NCI-H1092 treated with DMSO at 0.1 percent for 48 hours (cell line): Measurements from ENCODE around the gene SLC17A6.
A peak's percentile ranks its signal among the peaks of the same experiment; 100 is the strongest.

Experiments
- DNase-seq: peaks from one replicate; lab custom pipeline; 2025; lab: John Stamatoyannopoulos, UW

The SLC17A6 gene

DNA sequence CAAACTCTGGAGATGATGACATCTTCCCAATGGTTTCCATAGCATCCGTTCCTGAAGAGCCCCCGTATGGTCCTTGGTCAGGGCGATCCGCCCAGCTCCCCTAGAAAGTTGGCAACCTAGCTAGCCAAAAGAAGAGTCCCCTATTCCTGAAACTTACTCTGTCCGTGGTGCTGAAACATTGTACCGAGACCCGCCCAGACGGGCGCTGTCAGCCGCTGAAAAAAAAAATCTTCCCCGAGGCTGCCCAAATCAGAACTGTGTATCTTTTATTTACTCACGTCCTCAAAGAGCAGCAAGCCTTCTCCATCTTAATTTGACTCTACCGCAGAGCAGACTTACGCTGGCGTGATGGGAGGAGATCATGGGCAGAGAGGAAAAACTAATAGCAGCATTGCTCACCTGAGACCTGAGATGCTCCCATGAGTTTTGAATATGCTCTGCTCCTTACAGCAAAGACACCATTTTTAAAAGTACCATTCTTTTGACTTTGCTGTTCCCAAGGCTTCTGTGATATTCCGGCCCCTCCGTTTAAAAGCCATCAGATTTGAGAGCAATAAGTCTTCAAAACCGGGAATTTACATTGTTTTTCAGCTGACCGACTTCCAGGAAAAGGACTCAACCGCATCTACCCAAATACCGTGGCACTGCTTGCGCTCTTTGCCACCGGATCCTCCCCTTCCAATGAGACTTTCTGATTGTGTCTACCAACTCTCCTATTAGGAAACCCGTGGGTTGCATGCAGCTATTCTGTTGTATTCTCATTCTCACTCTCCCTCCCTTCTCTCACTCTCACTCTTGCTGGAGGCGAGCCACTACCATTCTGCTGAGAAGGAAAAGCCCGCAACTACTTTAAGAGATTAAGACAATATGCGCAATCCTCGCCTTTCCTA lies at the start of gene SLC17A6:
Gene SLC17A6 (plus strand): TSS at position 786 of the 890 bp plus-strand sequence. CDS start 153 bp downstream, outside the sequence.
- DNase-seq, result peak; percentile 42

DNA sequence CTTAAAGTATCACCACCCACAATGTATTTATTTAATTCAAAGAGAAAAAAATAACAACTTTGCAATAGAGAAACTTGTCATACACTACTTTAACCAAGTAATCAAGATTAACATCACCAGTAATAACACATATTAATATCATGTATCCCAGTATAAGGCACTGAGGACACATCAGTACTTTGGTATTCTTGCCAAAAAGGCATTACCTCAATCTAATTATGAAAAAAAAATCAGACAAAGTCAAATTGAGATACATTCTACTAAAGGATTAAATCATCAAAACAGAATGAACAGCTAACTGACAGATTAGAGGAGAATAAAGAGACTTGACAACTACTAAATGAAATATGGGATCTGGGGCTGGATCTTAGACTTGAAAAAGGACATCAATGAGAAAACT lies 35.8 kb upstream of the SLC17A6 start:
- no peak for DNase-seq

DNA sequence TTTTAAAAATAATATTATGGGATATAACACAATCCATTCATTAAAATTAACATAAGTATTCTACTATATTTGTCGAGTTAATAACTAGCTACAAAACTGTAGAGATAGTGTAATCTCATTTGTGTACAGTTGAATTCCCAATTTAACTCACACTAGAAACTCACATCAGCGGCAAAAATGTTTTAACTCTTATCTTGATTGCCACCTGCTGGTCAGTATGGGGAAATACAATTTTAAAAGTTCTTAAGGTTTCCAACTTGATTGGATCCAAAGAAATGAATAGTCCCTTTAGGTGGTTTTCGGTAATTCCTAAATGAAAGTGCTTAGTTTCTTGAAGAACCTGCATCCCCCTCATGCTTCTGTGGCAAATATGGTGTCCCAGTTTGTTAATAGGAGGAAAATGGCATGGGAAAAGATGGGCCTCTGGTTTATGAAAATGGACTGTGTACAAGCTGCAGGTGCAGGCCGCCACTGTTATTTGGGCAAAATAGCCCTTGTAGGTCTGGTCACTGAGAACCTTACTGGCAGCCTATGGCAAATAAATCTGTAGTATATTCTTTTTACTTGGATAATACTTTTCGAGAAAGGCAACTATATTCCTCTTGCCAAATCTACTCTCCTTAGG lies 33.7 kb upstream of the SLC17A6 start:
- DNase-seq, result peak; percentile 56

DNA sequence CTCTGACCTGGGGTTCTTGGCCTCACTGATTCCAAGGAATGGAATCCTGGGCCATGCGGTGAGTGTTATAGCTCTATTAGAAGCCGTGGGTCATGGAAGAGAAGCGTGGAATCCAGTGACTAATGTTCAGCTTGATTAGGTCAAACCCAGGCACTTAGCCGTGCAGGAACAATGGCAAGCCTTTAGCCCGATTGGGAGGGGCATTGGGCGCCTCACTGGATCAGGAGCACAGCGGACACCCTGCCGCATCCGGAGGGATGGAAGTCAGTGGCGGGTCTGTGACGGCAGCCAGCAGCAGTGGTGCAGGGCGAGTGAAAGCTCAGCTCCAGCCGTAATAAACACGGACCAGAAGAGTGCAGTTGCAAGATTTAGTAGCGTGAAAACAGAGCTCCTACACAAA lies 20.5 kb upstream of the SLC17A6 start:
- no peak for DNase-seq

DNA sequence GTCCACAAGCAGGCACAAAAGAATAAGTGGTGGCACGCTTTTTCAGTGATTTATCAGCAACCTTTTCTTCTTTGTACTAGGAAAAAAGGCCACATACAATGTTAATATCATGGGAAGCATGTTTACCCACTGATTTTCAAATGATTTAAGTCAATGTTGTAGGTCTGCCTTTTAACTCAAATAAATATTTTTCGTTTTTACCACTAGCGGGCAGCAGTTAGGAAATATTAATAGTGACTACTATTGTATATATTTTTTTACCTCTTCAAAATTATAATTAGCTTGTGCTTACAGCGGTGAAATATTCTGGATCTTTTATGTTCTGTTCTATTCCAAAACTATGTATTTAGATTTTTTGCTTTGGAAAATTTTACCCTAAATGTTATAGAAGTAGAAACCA lies 6.4 kb upstream of the SLC17A6 start:
- no peak for DNase-seq

DNA sequence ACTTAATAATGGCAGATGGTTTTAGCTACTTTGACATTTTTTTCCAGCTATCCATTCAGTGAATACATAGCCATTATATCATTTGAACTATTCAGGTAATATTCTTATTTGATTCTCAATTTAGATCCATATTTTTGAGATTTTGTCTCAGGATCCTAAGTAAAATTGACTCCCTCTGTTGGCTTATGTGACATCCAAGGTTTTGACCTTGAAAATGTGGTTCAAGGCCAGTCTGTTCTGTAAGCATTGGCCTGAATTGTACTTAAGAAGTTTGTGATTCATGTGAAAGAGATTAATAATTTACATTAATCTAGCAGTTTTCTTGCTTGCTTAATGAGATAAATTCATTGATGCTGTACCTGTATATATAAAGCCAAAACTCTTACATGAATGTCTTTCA lies 1.6 kb upstream of the SLC17A6 start:
- no peak for DNase-seq

DNA sequence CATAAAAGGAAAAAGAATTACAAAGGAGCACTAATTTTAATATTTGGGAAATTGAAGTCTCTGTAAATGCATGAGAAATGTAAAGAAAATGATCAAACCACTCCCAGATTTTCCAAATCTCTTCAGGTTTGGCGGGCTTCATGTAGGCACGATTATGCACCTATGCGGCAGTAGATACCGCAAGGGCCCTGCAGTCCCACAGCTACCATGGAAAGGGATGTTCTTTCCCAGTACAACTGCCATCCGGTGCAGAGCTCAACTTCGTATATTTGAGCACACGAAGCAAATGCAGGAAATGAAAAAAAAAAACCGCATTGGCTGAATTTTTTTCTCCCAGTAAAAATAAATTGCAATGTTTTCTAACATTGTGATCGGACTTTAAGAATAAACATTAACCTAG lies 1.4 kb downstream of the SLC17A6 start:
- no peak for DNase-seq

DNA sequence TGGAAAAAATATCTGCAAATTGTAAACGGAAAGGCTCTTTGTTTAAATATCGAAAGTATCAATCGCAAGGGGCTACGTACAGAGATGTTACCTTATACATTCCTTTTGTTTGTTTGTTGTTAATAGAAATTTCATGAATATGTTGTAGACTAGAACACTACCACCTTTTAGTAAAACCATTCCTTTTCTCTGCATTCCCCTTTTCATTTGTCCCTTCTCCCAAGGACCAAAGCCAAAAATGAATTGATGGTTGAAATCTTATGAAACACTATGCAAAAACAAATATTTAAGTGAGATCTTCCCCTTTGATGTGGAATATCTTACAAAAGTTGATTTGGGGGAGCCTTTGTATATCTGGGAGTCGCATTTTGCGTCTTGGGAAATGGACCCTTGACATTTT lies 2.1 kb downstream of the SLC17A6 start:
- no peak for DNase-seq

DNA sequence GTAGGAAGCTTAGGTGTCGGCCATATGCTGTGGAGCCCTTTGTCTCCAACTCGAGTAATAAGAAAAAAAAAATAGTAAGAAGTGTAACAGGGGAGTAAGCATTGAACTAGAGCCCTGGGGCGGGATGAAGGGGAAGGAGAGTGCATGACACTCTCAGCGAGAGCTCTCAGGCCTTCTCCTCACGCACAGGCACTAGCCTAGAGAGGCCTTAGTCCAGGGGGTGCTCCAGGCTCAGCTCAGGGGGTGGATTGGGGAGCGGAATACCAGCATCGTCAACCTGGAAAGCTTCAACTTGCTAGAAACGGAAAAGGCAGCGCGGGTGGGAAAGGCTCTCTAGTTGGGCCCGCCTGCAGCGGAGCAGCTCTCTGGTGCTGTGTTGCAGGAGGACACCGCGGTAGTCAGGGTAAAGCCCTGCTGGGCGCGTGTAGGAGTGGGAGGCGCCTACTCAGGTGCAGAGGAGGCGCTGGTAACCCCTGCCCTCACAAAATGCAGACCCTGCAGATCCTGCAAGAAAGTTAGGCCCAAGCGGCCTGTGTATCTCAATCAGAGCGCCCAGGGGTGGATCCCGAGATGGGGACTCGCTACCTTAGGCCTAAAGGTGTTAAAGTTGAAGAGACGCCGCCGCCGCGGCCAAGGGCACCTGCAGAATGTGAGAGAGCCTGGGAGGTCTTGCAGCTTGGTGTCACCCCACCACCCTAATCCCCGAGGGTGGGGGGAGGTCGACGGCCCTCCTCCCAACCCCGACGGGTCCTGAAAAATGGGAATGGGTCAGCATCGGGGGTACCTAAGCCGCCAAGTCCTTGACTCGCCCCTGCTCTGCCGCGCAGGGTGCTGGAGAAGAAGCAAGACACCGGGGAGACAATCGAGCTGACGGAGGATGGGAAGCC lies 2.8 kb downstream of the SLC17A6 start:
- no peak for DNase-seq

DNA sequence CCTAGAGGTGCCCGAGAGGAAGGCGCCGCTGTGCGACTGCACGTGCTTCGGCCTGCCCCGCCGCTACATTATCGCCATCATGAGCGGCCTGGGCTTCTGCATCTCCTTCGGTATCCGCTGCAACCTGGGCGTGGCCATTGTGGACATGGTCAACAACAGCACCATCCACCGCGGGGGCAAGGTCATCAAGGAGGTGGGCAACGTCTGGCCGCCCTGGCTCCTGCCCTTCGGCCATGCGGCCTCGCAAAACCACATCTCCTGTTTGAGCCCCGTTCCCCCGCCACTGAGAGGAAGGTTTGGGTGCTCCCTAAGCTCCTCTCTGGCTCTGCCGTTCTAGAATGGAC lies 3.4 kb downstream of the SLC17A6 start:
- DNase-seq, result no peak

DNA sequence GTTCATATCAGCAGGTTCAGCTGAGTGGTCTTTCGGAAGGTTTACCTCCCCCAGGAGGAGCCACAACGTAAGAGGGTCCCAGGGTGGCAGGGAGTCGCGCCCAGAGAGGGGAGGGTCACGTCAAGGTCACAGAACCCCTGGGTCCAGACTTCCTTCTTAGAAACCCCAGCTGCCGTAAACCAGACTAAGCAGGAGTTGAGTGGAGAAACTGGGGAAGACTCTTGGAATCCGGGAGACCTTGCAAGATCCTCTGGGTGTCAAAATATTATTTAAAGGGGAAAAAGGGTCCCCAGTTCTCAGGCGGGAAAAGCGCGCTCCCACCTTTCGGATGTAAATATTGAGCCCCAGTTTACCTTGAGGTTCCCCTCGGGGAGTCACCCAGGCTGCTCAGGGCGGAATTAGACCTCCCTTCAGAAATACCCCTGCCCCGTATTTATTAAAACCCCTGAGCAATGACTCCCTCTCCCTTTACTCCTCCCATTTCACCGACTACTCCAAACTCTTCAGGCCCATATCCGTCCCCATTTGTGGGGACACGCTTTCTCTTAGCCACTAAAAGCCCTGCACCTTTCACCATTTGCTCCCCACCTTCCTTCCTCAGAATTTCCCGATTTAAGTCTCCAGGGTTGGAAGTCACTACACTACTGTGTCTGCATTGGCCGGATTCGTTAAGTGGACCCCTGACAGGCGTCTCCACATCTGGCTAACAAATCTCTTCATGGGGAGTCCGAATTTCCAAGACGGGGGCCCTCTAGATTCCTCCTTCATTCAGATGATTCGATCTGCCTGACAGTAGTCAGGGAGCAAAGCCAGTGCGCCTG lies 4.2 kb downstream of the SLC17A6 start:
- DNase-seq, result no peak

DNA sequence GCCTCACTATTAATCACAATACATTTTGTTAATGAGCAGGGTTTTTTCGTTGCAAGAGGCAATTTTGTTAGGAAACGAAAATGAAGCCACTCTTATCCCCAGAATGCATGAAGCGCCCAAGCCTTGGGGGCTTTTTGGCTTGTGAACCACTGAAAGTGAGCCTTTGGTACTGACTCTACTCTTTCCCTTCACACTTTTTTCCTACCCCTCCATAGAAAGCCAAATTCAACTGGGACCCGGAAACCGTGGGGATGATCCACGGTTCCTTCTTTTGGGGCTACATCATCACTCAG lies 4.8 kb downstream of the SLC17A6 start:
- DNase-seq, result no peak

DNA sequence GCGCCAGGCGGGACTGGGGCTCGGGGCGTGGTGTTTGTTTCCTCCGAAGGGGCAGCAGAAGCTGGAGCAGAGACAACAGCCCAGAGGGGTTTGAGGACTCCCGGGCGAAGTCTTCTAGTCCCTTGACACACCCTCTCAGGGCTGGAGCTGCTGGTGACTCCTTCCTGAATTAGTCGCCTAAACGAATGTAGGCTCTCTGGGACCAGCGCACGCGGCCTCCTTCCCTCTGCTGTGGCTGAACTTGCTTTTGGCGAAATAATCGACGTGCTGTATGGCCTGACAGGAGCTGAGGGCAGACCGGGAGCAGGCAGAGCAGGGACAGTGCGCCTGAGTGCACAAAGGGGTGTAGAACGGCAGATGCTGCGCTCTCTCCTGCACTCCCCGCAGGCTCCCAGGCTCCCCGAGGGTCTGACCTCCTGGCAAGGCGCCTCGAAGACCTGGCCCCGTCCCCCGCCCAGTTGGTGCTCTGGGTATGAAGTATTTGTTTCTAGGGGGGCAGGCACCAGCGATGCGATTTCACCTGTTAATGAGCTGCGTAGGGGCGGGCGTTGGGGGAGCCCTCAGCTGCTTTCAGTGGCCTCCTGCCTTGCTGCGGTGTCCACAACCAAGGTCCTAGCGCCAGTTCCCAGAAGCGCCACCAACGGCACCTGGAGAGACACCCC lies 5.3 kb downstream of the SLC17A6 start:
- peak; percentile 6 for DNase-seq

DNA sequence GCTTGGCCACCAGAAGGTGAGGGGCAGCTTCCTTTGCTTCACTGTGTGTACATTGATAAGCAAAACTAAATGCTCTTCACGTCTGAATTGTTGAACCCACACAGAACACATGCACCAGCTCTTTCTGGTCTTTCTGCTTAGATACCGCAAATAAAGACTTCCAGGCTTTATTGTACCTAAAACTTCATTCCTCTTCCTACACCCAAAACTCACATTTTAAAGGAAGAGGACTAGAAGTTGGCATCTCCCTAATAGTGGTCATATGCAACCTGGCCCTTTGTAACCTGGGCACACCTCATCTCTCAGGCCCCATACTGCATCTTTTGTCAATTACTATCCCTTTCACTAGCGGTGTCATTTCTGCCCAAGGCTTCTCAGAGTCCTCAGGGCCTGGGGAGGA lies 5.9 kb downstream of the SLC17A6 start:
- no peak for DNase-seq

DNA sequence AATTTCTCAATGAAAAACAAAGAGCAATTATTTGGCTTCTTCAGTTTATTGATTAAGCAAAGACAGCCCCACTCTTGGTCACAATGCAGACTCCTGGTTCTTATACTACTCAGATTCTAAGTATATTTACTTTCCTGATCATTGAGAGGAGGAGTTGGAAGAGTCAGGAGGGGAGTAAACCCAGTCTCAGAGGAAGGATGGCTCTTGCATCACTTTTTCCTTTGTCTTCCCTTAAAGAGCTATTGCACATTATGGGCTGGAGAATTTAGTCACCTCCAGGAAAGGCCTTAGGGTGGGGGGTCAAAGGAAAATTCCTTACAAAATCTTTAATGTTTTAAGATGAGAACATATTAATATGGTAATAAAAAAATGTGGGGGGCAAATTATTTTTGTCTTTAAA lies 8.1 kb downstream of the SLC17A6 start:
- DNase-seq, result no peak

DNA sequence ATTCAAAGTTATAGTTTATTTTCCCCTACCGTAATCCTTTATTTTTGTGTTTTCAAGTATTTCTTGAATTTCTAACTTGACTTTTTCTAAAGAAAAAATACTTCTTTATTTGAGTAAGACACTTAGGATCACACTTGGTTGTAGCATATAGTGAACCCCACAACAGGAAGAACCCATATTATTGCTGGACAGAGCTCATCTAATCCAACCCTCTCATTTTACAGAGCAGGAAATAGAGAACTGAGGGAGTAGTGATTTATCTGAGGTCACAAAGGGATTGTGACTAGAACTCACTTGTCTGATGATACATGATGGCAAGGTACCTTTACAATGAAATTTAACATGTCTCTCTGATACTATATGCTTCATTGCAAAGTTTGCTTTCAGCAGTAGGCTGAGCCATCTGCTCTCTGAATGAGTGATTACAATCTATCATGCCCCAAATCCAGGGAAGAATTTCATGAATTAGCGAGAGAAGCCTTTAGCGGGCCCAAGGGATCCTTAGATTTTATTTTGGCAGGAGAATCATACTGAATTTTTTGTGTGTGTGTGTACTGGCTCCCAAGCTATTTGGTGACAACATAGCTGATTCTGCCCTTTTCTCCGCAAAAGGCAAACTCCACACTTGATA lies 9.8 kb downstream of the SLC17A6 start:
- DNase-seq, result no peak

DNA sequence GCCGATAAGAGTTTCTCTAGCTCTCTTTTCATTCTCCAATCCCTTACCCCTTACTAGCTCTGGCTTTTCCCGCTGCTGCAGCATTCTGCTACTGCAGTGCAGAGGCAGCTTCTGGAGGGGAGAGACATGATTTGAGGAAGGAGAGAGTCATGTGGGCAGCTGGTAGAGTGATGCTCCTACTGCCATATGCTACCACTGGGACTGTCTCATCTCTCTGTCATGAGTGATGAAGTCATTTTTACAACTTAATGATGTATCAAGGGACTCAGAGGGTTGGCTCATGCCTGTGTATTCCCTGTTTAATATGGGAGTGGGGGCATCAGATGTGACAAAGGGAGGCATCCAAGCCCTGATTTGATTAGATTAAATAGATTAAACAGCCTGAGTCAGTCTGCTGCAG lies 11.3 kb downstream of the SLC17A6 start:
- no peak for DNase-seq

DNA sequence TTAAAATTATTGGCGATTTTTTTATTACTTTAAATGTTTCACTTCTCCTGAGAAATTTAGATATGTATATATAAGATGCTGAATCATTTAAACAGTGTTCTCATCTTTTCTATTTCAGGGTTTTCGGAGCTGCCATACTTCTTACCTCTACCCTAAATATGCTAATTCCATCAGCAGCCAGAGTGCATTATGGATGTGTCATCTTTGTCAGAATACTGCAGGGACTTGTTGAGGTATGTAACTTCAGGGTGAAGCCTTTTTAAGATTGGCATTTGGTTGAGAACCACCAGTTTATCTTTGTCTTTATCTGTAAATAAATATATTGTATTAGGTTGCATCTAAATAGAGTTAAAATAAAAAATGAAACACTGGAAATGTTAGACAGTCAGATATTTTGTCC lies 21.1 kb downstream of the SLC17A6 start:
- no peak for DNase-seq

DNA sequence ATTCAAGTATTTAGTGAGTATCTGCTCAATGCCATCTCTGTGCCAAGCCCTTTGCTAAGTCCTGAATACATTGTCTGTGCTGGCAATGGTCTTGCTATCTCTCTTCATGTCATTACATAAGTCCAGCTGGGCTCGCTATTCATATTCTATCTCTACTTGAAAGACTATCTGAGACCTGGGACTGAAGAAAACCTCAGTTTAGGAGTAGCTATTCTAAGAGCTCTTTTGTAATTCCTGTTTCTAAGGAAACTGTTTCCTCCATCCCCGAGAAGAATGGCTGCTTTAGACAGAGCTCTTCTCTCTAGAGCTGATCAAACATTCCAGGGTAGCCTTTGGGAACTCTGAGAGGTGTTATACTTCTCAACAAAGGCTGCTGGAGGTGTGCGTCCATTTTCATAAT lies 33.0 kb downstream of the SLC17A6 start:
- no peak for DNase-seq

DNA sequence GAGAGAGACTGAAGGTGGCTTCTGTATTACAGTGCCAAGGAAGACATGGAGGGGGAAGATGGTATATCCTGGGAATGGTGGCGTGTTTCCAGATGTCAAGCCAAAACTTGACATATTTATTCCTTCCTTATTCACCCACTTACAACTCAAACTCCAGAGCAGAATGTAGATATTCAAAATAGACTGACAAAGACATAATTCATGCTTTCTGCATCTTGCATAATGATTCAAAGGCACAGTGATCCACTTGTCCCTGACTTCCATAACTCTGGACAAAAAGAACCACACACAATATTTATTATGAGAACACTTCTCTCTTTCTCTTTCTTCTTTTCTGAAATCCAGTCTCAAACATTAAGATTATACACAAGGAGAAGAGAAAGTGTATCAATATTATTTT lies 48.9 kb downstream of the SLC17A6 start:
- no peak for DNase-seq
